Hepatocyte (in vitro differentiated cells): ENCODE measurements around the gene PCLAF. TPM values are rescaled to one million over a fixed set of nuclear protein-coding genes. Genes with fewer than 3 reads are reported as not detected.

ENCODE experiments used
- DNase-seq: peaks from one replicate; pipeline ENCODE4 v3.0.0-alpha.2; 2016; ENCODE audit warnings: low spot score
- H2AFZ ChIP-seq: fragments of 200-600 bp; sonication (generic); 2 replicates; pipeline ENCODE4 v1.6.0; 2016; ENCODE audit warnings: antibody characterized with exemption, mild to moderate bottlenecking
- H3K27ac ChIP-seq: fragments of 200-600 bp; sonication (generic); 2 replicates; pipeline ENCODE4 v1.5.1; 2016; ENCODE audit warnings: mild to moderate bottlenecking
- H3K27me3 ChIP-seq: fragments of 200-600 bp; sonication (generic); 2 replicates; pipeline ENCODE4 v1.6.1; 2016
- H3K36me3 ChIP-seq: fragments of 200-600 bp; sonication (generic); replicated peaks from 2 replicates; pipeline ENCODE4 v1.5.1; 2016; ENCODE audit warnings: low read depth; ENCODE audit not compliant: insufficient read depth
- H3K4me1 ChIP-seq: fragments of 200-600 bp; sonication (generic); 2 replicates; pipeline ENCODE4 v1.5.1; 2016; ENCODE audit warnings: mild to moderate bottlenecking, moderate library complexity; ENCODE audit not compliant: insufficient read depth
- H3K4me2 ChIP-seq: fragments of 200-600 bp; sonication (generic); 2 replicates; pipeline ENCODE4 v1.6.0; 2016
- H3K4me3 ChIP-seq: fragments of 200-600 bp; sonication (generic); 2 replicates; pipeline ENCODE4 v1.5.1; 2016; ENCODE audit warnings: mild to moderate bottlenecking
- H3K79me2 ChIP-seq: fragments of 200-600 bp; sonication (generic); 2 replicates; pipeline ENCODE4 v1.6.0; 2017; ENCODE audit warnings: mild to moderate bottlenecking
- H3K9me2 ChIP-seq: fragments of 200-600 bp; sonication (generic); replicated peaks from 2 replicates; pipeline ENCODE4 v1.6.0; 2017; ENCODE audit warnings: mild to moderate bottlenecking; ENCODE audit not compliant: insufficient read depth
- H3K9me3 ChIP-seq: fragments of 200-600 bp; sonication (generic); 2 replicates; pipeline ENCODE4 v1.5.1; 2016; ENCODE audit warnings: low read depth, mild to moderate bottlenecking
- H4K20me1 ChIP-seq: fragments of 200-600 bp; sonication (generic); 2 replicates; pipeline ENCODE4 v1.6.0; 2016; ENCODE audit warnings: mild to moderate bottlenecking; ENCODE audit not compliant: insufficient read depth, poor library complexity, severe bottlenecking
- EZH2 ChIP-seq: fragments of 200-600 bp; sonication (generic); IDR thresholded peaks from 2 replicates; pipeline ENCODE4 v1.6.1; 2016; ENCODE audit warnings: antibody characterized with exemption, mild to moderate bottlenecking, borderline replicate concordance
- EZH2phosphoT487 ChIP-seq: fragments of 200-600 bp; sonication (generic); IDR thresholded peaks from one replicate; pipeline ENCODE4 v1.6.1; 2018; ENCODE audit warnings: antibody characterized with exemption, mild to moderate bottlenecking, low read depth, moderate library complexity; ENCODE audit not compliant: unreplicated experiment, severe bottlenecking
- WGBS: methylation state at CpG from one replicate; pipeline ENCODE4 v1.1.6; 2016; ENCODE audit warnings: low lambda C conversion rate; ENCODE audit errors: missing lambda C conversion rate; 5-methylcytosine and 5-hydroxymethylcytosine counted together
- polyA plus RNA-seq: library from polyadenylated mRNA; unstranded; fragments of >200 nt; fragmentation: Nextera tagmentation; extraction: Ambion mirVana; gene quantifications from 2 replicates; pipeline ENCODE4 v1.2.1, GENCODE V29; 2016
- small RNA-seq: library from RNA; depleted of rRNA; stranded (forward); fragments of <200 nt; gene quantifications from one replicate; pipeline ENCODE3, GENCODE V24; 2014
- total RNA-seq: library from RNA; depleted of rRNA; stranded (reverse); fragments of >200 nt; gene quantifications from 2 replicates; pipeline ENCODE4 v1.2.3, GENCODE V29; 2014
- TF ChIP-seq, protein P1 (sequence below): fragments of 200-600 bp; sonication (generic); IDR thresholded peaks from 2 replicates; pipeline ENCODE4 v1.5.1; 2016; ENCODE audit warnings: antibody characterized with exemption, mild to moderate bottlenecking; ENCODE audit not compliant: poor library complexity

The PCLAF gene
- total and polyA plus RNA-seq, 2 experiments from 2014 or later, result 21.2 to 25.3 TPM

DNA sequence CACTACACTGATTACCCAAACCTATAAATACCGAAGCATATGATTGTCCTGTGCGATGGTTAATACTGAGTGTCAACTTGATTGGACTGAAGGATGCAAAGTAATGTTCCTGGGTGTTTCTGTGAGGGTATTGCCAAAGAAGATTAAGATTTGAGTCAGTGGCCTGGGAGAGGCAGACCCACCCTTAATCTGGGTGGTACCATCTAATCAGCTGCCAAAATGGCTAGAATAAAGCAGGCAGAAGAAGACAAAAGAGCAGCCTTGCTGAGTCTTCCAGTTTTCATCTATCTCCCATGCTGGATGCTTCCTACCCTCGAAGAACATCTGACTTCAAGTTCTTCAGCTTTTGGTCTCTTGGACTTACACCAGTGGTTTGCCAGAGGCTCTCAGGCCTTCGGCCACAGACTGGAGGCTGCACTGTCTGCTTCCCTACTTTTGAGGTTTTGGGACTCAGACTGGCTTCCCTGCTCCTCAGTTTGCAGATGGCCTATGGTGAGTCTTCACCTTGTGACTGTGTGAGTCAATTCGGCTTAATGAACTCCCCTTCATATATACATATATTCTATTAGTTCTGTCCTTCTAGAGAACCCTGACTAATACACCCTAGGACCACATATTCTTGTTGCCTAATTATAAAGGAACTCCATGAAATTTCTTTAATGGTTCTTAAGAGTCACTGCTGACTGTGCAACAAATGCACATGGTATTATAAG is 56.9 kb downstream of the PCLAF start:
- Histone ChIP-seq H3K4me2 (no peak overlapping the region), H3K9me2 (no peaks in the 10 kb centered on the region), H3K79me2 (peaks cover 39% of the 10 kb centered on the region), H3K4me3 (no peak overlapping the region), H3K4me1 (no peaks in the 10 kb centered on the region), H3K9me3 (no peaks in the 10 kb centered on the region), H2AFZ (no peak overlapping the region), H3K27ac (no peak overlapping the region), H3K36me3 (no peaks in the 10 kb centered on the region), H4K20me1 (peaks cover 2% of the 10 kb centered on the region), H3K27me3 (no peaks in the 10 kb centered on the region)
- no peak for TF ChIP-seq EZH2phosphoT487
- TF ChIP-seq, protein P1, sequence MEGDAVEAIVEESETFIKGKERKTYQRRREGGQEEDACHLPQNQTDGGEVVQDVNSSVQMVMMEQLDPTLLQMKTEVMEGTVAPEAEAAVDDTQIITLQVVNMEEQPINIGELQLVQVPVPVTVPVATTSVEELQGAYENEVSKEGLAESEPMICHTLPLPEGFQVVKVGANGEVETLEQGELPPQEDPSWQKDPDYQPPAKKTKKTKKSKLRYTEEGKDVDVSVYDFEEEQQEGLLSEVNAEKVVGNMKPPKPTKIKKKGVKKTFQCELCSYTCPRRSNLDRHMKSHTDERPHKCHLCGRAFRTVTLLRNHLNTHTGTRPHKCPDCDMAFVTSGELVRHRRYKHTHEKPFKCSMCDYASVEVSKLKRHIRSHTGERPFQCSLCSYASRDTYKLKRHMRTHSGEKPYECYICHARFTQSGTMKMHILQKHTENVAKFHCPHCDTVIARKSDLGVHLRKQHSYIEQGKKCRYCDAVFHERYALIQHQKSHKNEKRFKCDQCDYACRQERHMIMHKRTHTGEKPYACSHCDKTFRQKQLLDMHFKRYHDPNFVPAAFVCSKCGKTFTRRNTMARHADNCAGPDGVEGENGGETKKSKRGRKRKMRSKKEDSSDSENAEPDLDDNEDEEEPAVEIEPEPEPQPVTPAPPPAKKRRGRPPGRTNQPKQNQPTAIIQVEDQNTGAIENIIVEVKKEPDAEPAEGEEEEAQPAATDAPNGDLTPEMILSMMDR, result no peak
- DNase-seq, result no peak
- 98% methylated on average over 5 of the region's 5 CpGs for WGBS

DNA sequence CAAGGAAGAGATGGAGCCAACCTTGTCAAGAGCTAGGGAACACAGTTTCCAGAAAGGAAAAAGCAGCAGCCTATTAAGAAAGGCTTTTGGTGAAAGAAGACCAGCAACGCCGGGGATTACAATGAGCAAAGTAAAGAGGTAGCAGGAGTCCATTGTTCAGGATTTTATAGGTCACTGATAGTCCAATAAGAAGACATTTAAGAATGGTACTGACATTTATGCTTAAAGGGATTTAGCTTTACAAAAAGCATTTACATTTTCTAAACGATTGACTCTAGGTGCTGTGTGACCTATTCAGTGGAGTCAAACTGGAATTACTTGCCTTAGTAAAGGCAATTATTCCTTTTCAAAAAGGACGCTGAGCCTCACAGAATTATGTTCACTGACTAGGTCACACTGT is 66.0 kb downstream of the PCLAF start:
- Histone ChIP-seq H3K36me3 (no peaks in the 10 kb centered on the region), H4K20me1 (no peaks in the 10 kb centered on the region), H3K79me2 (peaks cover 38% of the 10 kb centered on the region), H3K4me3 (no peak overlapping the region), H3K9me3 (no peaks in the 10 kb centered on the region), H2AFZ (no peak overlapping the region), H3K9me2 (no peaks in the 10 kb centered on the region), H3K4me1 (no peaks in the 10 kb centered on the region), H3K27me3 (no peaks in the 10 kb centered on the region), H3K27ac (no peak overlapping the region), H3K4me2 (no peak overlapping the region)
- TF ChIP-seq, protein P1, result no peak
- TF ChIP-seq EZH2 (no peak), EZH2phosphoT487 (no peak)
- DNase-seq, result no peak
- WGBS, result 55% methylated on average over 4 of the region's 4 CpGs

DNA sequence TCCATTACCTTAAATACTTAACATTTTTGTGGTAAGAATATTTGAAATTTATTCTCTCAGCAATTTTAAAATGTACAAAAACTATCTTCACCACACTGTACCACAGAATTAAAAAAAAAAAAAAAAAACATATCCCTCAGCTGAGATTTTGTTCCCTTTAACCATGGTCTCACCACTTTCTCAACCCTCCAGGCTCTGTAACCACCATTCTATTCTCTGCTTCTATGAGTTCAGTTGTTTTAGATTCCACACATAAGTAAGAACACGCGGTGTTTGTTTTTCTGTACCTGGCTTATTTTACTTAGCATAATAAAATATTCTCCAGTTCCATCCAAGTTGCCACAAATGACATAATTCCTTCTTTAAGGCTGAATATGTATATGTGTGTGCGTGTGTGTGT is 66.8 kb downstream of the PCLAF start:
- H3K36me3 ChIP-seq, result no peaks in the 10 kb centered on the region
- H3K4me1 ChIP-seq, result no peaks in the 10 kb centered on the region
- no peak for DNase-seq
- H3K27ac ChIP-seq, result no peak overlapping the region
- H4K20me1 ChIP-seq, result no peaks in the 10 kb centered on the region
- H3K27me3 ChIP-seq, result no peaks in the 10 kb centered on the region
- no peak overlapping the region for H3K4me2 ChIP-seq
- H2AFZ ChIP-seq, result no peak overlapping the region
- TF ChIP-seq, protein P1, result no peak
- no peak for TF ChIP-seq EZH2phosphoT487
- no peak for TF ChIP-seq EZH2
- no peaks in the 10 kb centered on the region for H3K9me3 ChIP-seq
- H3K9me2 ChIP-seq, result no peaks in the 10 kb centered on the region
- H3K4me3 ChIP-seq, result no peak overlapping the region
- WGBS, result 91% methylated on average over 3 of the region's 3 CpGs
- H3K79me2 ChIP-seq, result peaks cover 43% of the 10 kb centered on the region

Small RNA genes lying within 50 kb of the gene (small RNA-seq; reads per million reads assigned to genes)
- gene RF00554, result not detected

Other genes starting within 250 kb of the PCLAF start
- gene SNX22, start 229.7 kb downstream of the PCLAF start, total RNA-seq, result 4.3 and 7.7 TPM in 2 replicates
- 6.3 and 7.5 TPM in 2 replicates for gene SNX22, start 229.7 kb downstream of the PCLAF start, polyA plus RNA-seq
- gene PPIB, start 218.4 kb downstream of the PCLAF start, total RNA-seq, result 799 and 814 TPM in 2 replicates
- 1,542 and 1,693 TPM in 2 replicates for gene PPIB, start 218.4 kb downstream of the PCLAF start, polyA plus RNA-seq
- 16.2 and 18.1 TPM in 2 replicates for gene CSNK1G1, start 25.3 kb downstream of the PCLAF start, total RNA-seq
- gene CSNK1G1, start 25.3 kb downstream of the PCLAF start, polyA plus RNA-seq, result 7.7 and 8.5 TPM in 2 replicates
- gene TRIP4, start 6.4 kb upstream of the PCLAF start, total RNA-seq, result 13.9 and 15.6 TPM in 2 replicates
- 29.4 and 30.6 TPM in 2 replicates for gene TRIP4, start 6.4 kb upstream of the PCLAF start, polyA plus RNA-seq
- 21.3 and 23.0 TPM in 2 replicates for gene ZNF609, start 79.1 kb upstream of the PCLAF start, total RNA-seq
- gene ZNF609, start 79.1 kb upstream of the PCLAF start, polyA plus RNA-seq, result 12.5 and 14.3 TPM in 2 replicates